Activated naive CD4-positive, alpha-beta T cell treated with anti-CD3 and anti-CD28 coated beads, Interleukin-2, amount 10 ng/mL, durations not matched to agents 7 days and 5 days (primary cell): Measurements from ENCODE around the gene BCL2L1.

ENCODE experiments used
- CTCF ChIA-PET: fragments of 350-600 bp; sonication (Branson Sonifier 250); formaldehyde crosslinking; loops from one replicate; lab custom pipeline; 2021; ENCODE audit warnings: antibody characterized with exemption; lab: Charles Lee
- DNase-seq: peaks from one replicate; pipeline ENCODE4 v3.0.0-alpha.2; 2020
- H3K27ac Mint-ChIP-seq: one replicate; pipeline ENCODE4 v1.8.0; 2021; ENCODE audit warnings: mild to moderate bottlenecking, moderate library complexity, mixed read lengths
- H3K27me3 Mint-ChIP-seq: one replicate; pipeline ENCODE4 v1.8.0; 2021; ENCODE audit warnings: mild to moderate bottlenecking, mixed read lengths
- H3K36me3 Mint-ChIP-seq: one replicate; pipeline ENCODE4 v1.8.0; 2021; ENCODE audit warnings: mixed read lengths
- H3K4me1 Mint-ChIP-seq: one replicate; pipeline ENCODE4 v1.8.0; 2021; ENCODE audit warnings: mixed read lengths
- H3K4me3 Mint-ChIP-seq: one replicate; pipeline ENCODE4 v1.8.0; 2021; ENCODE audit warnings: mild to moderate bottlenecking, moderate library complexity, mixed read lengths
- H3K9me3 Mint-ChIP-seq: one replicate; pipeline ENCODE4 v1.8.0; 2021; ENCODE audit warnings: mixed read lengths

BCL2L1 gene

GRCh38 chr20:31708736-31709534 lies 13.7 kb downstream of the BCL2L1 start:
- H3K4me1 Mint-ChIP-seq = peaks cover 73% of the 10 kb centered on the region
- no peak for DNase-seq
- H3K9me3 Mint-ChIP-seq = no peaks in the 10 kb centered on the region
- no peaks in the 10 kb centered on the region for H3K27me3 Mint-ChIP-seq
- peaks cover 75% of the 10 kb centered on the region for H3K36me3 Mint-ChIP-seq
- H3K4me3 Mint-ChIP-seq = no peak overlapping the region
- H3K27ac Mint-ChIP-seq = peak overlapping the region; percentile 56
- CTCF ChIA-PET = interaction anchor here (0.7 to 1.9 kb wide), 4 partner anchors 12 to 96 kb away, joined by 3 to 4 read pairs (median 3); no protein-coding TSS in a partner anchor

DNA sequence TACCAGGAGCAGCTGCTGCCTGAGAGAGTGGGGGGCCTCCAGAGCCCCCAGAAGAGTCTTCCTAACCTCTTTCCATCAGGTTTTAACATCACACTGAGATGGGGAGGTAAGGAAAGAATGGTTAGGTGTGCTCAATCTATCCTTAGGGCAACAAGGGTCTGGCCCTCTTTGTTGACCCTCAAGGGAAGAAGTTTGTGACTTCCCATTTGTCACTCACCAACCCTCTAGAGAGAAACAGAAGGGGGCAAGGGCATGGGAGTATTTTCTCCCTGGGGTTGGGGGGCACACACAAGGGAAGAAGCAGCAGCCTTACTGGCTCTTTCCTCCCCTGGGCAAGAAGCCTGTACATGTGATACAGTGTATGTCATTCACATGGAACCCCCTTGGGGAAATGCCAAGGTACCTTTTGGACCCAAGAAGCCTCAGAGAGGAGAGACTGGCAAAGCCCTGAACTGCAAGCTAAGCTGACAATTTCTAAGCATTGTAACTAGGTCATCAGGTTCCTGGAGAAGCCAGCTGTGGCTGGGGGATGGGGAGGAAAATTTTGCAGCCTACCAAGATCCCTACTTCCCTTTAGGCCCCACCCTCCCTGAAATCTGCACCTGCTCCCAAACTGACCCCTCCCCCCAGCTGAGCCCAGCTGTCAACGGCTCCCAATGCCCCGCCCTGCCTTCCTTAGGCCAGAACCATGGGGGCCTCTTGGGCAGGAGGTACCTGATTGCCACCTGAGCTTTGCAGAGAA lies 14.5 kb downstream of the BCL2L1 start:
- H3K27ac Mint-ChIP-seq = peak overlapping the region; percentile 67
- no peaks in the 10 kb centered on the region for H3K27me3 Mint-ChIP-seq
- no peaks in the 10 kb centered on the region for H3K9me3 Mint-ChIP-seq

DNA sequence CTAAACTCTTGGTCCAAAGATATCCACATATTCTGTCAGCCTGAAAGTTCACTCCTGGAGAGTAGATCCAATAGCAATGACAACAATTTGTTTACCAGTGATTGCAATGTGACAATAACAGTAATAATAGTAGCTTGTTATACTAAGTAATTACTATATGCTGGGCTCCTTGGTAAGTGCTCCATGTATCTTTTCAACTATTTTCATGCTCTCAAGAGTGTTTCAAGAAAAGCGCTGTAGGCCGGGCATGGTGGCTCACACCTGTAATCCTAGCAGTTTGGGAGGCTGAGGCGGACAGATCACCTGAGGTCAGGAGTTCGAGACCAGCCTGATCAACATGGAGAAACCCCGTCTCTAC lies 15.4 kb downstream of the BCL2L1 start:
- peaks cover 60% of the 10 kb centered on the region for H3K36me3 Mint-ChIP-seq
- no peak overlapping the region for H3K4me3 Mint-ChIP-seq
- no peaks in the 10 kb centered on the region for H3K9me3 Mint-ChIP-seq
- H3K4me1 Mint-ChIP-seq = peaks cover 57% of the 10 kb centered on the region
- no peaks in the 10 kb centered on the region for H3K27me3 Mint-ChIP-seq
- CTCF ChIA-PET = interaction anchor here (1.5 kb wide), 1 partner anchor 16 kb away, joined by 4 read pairs; no protein-coding TSS in a partner anchor
- H3K27ac Mint-ChIP-seq = no peak overlapping the region
- DNase-seq = no peak

More for the DNA sequence above, 14.5 kb downstream of the BCL2L1 start:
- peaks cover 65% of the 10 kb centered on the region for H3K4me1 Mint-ChIP-seq
- peaks cover 68% of the 10 kb centered on the region for H3K36me3 Mint-ChIP-seq
- H3K4me3 Mint-ChIP-seq = no peak overlapping the region
- CTCF ChIA-PET = interaction anchor here (0.7 to 1.9 kb wide), 4 partner anchors 12 to 95 kb away, joined by 3 to 4 read pairs (median 3); no protein-coding TSS in a partner anchor
- no peak for DNase-seq

GRCh38 chr20:31706607-31707257 lies 15.9 kb downstream of the BCL2L1 start:
- no peak for DNase-seq
- peaks cover 58% of the 10 kb centered on the region for H3K4me1 Mint-ChIP-seq
- peaks cover 60% of the 10 kb centered on the region for H3K36me3 Mint-ChIP-seq
- no peaks in the 10 kb centered on the region for H3K27me3 Mint-ChIP-seq
- no peak overlapping the region for H3K4me3 Mint-ChIP-seq
- H3K9me3 Mint-ChIP-seq = no peaks in the 10 kb centered on the region
- CTCF ChIA-PET = interaction anchor here (1.0 to 1.5 kb wide), 2 partner anchors 11 to 17 kb away, joined by 3 to 4 read pairs; no protein-coding TSS in a partner anchor
- peak overlapping the region; percentile 4 for H3K27ac Mint-ChIP-seq

DNA sequence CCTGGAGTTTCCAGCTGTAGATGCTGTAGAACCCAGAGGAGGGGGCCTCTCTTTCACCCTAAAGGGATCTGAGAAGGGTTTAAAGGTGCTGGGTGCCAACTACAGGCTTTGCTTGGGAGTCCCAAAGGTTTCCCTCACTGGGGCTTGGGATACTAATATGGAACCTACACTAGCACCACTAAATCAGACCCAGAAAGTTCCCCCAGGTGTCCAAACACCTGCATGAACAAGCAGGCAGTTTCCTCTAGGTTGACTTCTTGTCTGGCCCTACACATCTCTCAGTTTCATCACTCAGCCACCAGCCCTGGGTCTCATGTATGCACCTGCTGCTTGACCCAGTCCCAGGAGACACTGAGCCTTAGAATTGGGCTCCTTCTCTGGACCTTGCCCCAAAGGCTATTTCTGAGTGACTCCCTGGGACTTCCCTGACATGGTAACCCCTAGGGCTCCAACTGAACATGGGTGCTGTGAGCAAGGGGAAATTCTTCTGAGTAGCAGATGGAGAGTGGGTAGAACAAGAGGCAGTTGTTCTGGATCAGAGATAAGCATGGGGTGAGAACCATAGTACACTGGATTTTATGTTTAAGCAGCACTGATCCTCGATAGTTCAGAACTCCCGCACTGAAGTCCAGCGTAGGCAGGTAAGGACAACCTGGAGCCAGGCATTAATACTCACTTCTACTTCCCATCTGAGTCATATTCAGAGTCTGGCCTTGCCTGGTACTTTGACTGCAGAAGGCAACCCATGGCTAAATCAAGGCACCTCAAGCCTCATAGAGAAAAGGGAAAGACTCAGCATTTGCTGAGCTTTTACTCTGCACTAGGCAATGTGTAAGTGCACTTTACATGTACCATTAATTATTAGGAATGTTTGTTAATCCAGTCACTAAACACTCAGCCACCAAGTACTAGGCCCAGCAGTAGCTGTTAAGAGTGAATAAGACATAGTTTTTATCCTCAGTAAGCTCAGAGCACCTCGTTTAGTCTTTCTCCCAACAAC lies 16.8 kb downstream of the BCL2L1 start:
- no peaks in the 10 kb centered on the region for H3K9me3 Mint-ChIP-seq
- no peaks in the 10 kb centered on the region for H3K27me3 Mint-ChIP-seq
- H3K36me3 Mint-ChIP-seq = peaks cover 56% of the 10 kb centered on the region
- CTCF ChIA-PET = interaction anchor here (1.0 to 1.5 kb wide), 3 partner anchors 11 to 18 kb away, joined by 3 to 5 read pairs (median 4); no protein-coding TSS in a partner anchor
- peak overlapping the region; percentile 67 for H3K27ac Mint-ChIP-seq
- H3K4me3 Mint-ChIP-seq = no peak overlapping the region
- DNase-seq = no peak
- H3K4me1 Mint-ChIP-seq = peaks cover 55% of the 10 kb centered on the region

DNA sequence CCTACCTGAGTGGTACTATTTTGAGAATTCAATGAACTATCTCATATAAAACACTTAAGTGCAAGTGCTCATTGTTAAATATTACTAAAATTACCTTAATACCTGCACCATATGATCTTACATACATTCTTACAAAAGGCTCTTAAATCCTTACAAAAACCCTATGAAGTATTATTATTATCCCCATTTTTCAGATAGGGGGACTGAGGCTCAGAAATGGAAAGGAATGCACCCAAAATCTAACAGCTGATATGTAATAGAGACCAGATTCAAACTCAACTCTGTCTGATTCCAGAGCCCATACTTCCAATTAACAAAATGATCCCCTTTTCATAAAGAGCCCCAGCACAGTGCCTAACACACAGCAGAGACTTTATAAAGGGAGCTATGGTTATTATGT lies 17.5 kb downstream of the BCL2L1 start:
- H3K36me3 Mint-ChIP-seq = peaks cover 59% of the 10 kb centered on the region
- peaks cover 56% of the 10 kb centered on the region for H3K4me1 Mint-ChIP-seq
- H3K9me3 Mint-ChIP-seq = no peaks in the 10 kb centered on the region
- H3K27ac Mint-ChIP-seq = no peak overlapping the region
- H3K27me3 Mint-ChIP-seq = no peaks in the 10 kb centered on the region
- DNase-seq = no peak
- CTCF ChIA-PET = interaction anchor here (1.4 kb wide), 1 partner anchor 13 kb away, joined by 5 read pairs; no protein-coding TSS in a partner anchor
- H3K4me3 Mint-ChIP-seq = no peak overlapping the region

DNA sequence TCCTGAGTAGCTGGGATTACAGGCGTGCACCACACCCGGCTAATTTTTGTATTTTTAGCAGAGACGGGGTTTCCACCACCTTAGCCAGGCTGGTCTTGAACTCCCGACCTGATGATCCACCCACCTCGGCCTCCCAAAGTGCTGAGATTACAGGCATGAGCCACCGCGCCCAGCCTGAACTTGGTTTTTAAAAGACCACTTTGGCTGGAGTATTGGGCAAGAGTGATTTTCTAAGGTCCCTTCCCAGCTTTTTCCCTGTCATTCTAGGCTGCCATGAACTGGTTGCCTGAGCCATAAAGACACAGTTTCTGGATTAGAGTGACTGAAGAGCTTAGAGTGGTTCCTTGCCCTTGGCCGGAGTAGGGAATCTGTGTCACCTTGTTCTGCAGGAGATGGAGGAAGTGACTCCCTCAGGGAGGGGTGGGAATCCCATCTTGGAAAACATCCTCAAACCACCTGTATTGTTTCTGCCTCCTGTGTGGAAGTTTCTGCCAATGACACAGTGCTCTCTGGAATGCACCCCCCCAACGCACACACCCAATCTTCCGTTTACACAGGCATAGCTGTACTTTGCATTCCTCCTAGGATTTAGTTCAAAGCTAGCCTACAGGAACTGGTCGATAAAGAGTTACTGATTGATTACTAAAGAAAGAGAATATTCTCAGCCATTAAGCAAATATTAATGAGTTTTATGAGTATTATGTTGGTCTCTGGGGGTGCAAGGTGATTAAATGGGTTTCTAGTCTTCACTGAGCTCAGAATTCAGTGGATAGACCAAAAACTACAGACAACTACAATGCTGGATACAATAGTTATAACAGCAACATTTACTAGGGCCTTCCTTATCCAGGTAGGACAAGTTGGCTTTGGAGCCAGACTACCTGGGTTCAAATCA lies 18.2 kb downstream of the BCL2L1 start:
- CTCF ChIA-PET = interaction anchor here (1.4 kb wide), 1 partner anchor 14 kb away, joined by 5 read pairs; no protein-coding TSS in a partner anchor

GRCh38 chr20:31701591-31701990 lies 21.1 kb downstream of the BCL2L1 start:
- H3K27ac Mint-ChIP-seq = peak overlapping the region; percentile 50
- CTCF ChIA-PET = interaction anchor here (1.3 to 6.5 kb wide), 2 partner anchors 21 to 40 kb away, joined by 4 to 48 read pairs; partner anchors contain the start of gene BCL2L1
- no peak for DNase-seq
- H3K9me3 Mint-ChIP-seq = no peaks in the 10 kb centered on the region
- H3K4me3 Mint-ChIP-seq = no peak overlapping the region
- H3K27me3 Mint-ChIP-seq = no peaks in the 10 kb centered on the region
- H3K36me3 Mint-ChIP-seq = peaks cover 56% of the 10 kb centered on the region
- H3K4me1 Mint-ChIP-seq = peaks cover 56% of the 10 kb centered on the region

More for the DNA sequence above, 18.2 kb downstream of the BCL2L1 start:
- peaks cover 59% of the 10 kb centered on the region for H3K4me1 Mint-ChIP-seq
- no peak overlapping the region for H3K4me3 Mint-ChIP-seq
- H3K27ac Mint-ChIP-seq = no peak overlapping the region
- peaks cover 61% of the 10 kb centered on the region for H3K36me3 Mint-ChIP-seq
- no peak for DNase-seq
- no peaks in the 10 kb centered on the region for H3K9me3 Mint-ChIP-seq
- H3K27me3 Mint-ChIP-seq = no peaks in the 10 kb centered on the region

- no peak for DNase-seq
- Mint-ChIP-seq H3K36me3 (peaks cover 48% of the 10 kb centered on the region), H3K4me3 (no peak overlapping the region), H3K4me1 (peaks cover 54% of the 10 kb centered on the region), H3K9me3 (no peaks in the 10 kb centered on the region), H3K27me3 (no peaks in the 10 kb centered on the region), H3K27ac (no peak overlapping the region)
- CTCF ChIA-PET = interaction anchor here (1.0 to 6.5 kb wide), 5 partner anchors 15 to 39 kb away, joined by 3 to 48 read pairs (median 7); partner anchors contain the start of gene BCL2L1
These were observed 21.9 kb downstream of the BCL2L1 start for GRCh38 chr20:31700747-31701146.

- peaks cover 58% of the 10 kb centered on the region for H3K4me1 Mint-ChIP-seq
- no peaks in the 10 kb centered on the region for H3K27me3 Mint-ChIP-seq
- no peak overlapping the region for H3K4me3 Mint-ChIP-seq
- CTCF ChIA-PET = interaction anchor here (1.0 to 6.5 kb wide), 7 partner anchors 14 to 38 kb away, joined by 3 to 48 read pairs (median 4); partner anchors contain the start of gene BCL2L1
- peaks cover 48% of the 10 kb centered on the region for H3K36me3 Mint-ChIP-seq
- peak overlapping the region; percentile 85 for H3K27ac Mint-ChIP-seq
- H3K9me3 Mint-ChIP-seq = no peaks in the 10 kb centered on the region
- no peak for DNase-seq
These were observed 22.6 kb downstream of the BCL2L1 start for GRCh38 chr20:31699801-31700728.
